CD1c-positive myeloid dendritic cell (primary cell): ENCODE data around the gene LANCL2.
"Not testable (repeated sequence)": the region's sequence is repeated elsewhere in the genome, so short reads cannot be mapped to it uniquely, and the experiment has no call there.

Source experiments
- DNase-seq: peaks from one replicate; pipeline ENCODE4 v3.0.0-alpha.2; 2016; ENCODE audit errors: extremely low spot score

Gene LANCL2

DNA sequence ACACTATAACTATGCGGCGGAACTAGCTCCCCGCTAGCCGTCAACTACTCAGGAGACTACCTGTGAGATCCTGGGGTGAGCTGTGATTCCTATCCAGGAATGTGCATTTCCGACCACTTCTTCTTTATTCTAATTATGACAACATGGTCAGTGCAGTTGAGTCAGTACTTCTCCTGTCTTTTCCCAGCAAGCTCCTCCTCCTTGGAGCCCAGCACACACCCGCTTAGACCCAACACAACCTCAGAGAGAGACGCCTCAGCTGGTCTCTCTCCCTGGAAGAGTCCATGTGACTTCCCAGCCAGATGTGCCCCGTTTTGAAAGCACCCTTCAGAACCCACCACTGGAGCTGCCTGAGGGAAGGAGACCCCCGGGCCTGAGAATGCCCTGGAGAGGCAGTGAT, 106.5 kb downstream of the LANCL2 start:
- not testable (repeated sequence) for DNase-seq

DNA sequence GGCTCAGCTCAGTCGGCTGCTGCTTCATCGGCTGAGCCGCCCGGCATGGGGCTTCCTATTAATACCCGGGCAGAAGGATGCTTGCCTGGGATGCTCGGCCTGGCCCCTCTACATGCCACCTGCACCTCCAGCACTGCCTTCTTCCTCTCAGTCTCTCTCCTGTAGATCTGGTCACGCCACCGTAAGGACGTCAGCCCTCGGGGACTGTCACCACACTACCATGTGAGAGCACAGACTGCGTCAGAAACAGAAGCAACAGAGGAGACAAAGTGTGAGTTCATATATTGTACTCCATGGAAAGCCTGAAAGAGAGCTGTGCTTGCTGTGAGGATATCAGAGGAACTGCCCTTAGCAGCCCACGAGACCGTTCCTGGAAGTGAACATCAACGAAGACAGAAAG, 107.3 kb downstream of the LANCL2 start:
- not testable (repeated sequence) for DNase-seq

DNA sequence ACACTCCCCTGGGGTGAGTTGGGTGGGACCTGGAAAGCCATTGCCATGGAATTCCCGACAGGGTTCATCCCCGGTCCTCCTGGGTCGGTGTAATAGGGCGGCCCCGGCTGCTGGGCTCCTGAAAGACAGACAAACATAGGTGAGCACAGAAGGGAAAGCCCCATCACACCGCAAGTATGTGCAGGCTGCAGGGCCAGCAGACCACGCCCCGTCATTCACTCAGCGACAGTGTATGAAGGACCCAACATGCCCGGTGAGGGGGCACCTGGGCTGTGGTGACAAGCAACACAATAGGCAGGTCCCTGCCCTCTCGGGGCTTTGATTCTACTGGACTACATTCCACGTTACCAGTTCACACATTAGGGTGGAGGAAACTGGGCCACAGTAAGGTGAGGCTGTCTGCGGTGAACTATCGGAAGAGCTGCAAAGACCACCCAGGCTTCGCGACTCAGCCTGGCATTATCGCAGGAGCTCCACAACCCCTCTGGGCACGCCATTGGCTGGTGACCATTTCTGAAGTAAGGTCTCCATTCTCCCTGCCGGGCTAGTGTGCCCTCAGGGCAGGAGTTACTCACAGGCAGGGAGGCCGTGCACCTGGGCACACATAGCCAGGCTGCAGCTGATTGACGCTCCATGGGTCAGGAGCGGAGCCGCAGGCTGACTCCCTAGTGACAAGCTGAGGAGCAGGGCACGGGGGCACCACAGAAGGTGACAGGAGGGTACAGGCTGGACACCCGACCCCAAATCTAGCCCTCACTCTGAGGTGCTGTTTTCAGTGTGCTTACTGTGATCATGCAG, 108.0 kb downstream of the LANCL2 start:
- DNase-seq = no peak

DNA sequence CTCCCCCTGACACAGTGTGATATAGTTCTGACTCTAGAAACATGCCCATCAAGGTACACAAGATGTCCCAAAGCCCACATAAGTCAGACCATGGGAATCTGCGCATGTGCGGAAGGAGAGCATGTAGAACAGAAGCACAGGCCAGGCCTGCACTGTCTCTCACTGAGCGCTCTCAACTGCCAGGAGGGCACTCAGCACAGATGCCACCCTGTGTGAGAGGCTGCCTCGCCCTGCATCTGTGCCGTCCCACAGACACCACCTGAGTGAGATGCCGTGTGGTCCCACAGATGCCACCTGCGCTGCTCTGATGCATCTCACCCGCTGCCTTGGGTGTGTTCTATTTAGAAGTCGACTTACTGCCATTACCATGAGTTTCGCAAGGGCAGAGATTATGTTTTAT, 108.8 kb downstream of the LANCL2 start:
- no peak for DNase-seq

DNA sequence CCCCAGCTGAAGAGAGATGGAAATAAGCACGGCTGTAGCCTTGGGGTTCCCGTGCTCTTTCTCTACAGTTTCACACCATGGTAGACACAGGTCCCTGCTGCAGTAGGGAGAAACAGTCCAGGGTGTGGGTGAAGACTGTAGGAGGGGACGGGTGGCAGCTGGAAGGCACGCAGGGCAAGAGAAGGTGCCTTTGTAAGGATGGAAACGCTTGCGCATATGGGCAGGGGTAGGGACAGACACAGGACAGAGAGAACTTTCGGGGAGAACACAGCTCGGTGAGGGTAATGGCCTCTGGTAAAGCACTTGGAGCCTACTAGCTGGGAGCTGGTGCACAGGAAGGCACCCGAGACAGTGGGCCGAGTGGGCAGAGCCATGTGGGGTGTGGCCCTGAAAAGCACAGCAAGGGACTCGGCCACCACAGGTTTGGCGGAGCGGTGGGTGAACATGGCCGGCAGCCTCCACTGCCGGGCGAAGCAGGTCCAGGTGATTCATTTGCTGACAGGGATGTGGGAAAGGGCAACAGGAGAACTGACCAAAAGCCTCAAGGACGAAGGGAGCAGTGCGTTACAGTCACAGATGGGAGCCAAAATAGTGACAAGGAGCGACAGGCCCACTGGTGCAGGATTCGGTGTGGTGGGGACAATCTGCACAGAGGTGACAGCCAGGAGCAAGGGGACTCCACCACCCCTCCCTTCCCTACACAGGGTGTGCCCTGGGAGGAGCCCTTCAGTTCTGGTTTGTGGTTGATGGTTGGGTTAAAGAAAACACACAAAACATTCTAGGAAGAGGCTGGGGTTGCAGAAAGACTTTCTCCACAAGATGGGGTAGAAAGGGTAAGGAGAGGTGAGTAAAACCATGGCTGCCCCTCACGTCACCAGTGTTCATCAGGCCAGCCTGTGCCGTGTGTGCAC, 110.1 kb downstream of the LANCL2 start:
- DNase-seq = no peak

DNA sequence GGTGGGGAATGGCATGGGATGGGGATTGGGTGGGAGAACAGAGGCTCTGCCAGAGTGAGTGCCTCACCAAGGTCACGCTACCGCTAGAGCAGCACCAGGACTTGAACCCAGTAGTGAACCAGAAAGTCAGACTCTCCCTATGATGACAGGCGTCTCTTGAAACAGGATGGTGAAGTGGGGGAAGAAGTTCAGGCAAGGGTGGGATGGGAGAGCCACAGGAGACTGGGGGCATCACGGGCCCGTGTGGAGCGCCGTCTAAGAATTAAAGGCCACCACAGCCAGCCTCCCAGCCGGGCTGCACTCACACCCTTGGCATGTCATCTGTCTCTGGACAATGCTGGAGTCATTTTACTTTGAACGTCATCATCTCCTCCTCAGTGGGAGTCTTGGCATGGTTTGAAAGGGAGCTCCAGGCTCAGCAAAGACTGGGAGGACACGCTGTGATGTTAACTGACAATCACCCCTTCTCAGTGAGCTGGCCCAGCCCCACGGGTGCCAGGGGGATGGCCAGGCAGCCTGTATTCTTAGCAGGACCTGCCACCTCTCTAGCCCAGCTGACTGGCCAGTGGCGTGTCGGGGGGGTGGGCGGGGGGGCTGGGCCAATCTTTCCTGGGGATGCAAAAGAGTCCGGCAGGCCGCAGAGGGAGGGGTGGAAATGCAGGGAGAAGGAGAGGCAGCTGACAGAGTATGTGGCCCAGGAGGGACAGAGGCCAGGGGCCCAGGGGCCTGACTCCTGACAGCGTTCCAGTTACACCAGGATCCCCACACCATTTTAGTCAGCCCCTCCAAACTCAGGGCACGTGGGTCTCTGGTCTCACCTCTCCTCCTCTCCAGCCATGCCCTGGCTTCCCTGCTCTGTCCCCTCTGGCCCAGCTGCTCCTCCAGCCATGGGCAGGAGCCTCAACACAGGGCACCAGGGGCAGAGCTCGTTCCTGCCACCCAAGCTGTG, 111.0 kb downstream of the LANCL2 start:
- DNase-seq = no peak

DNA sequence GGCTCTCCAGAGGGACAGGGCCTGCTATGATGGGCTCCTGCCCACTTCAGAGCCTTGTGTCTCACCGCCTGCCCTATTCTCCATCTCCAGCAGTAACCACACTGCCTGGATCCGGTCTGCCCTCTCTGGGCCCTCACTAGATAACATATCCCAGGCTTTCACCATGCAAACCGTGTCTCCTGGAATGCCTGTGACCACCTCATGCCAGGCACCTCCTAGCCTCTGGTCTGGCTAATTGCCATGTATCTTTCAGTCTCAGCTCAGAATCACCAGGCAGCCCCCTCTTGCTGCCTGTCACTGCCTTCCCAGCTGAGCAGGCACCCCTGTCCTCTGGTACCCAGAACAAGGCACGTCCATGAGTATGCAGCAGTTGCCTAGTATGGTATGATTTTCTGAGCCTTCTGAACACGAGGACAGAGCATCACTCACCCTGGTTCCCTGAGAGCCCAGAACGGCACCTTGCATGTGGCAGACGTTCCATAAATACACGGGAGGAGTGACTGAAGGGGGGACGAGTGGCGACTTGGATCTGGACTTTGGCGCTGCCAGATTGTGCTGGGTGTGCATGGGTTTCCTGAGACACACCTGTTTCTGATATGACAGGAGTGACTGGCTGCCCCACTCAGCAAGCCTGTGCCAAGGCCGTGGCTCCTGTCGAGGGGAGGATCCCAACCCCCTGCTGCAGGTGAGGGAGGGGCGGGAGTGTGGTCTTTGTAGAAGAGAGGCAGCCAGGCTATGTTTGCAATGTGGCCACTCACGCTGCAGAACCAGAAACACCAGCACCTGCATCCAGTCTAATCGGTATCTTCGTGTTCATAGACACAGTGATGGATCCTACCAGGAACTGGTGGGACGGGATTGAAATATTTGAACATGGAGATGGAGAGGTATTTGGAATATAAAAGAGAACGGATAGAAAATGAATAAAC, 112.0 kb downstream of the LANCL2 start:
- no peak for DNase-seq

DNA sequence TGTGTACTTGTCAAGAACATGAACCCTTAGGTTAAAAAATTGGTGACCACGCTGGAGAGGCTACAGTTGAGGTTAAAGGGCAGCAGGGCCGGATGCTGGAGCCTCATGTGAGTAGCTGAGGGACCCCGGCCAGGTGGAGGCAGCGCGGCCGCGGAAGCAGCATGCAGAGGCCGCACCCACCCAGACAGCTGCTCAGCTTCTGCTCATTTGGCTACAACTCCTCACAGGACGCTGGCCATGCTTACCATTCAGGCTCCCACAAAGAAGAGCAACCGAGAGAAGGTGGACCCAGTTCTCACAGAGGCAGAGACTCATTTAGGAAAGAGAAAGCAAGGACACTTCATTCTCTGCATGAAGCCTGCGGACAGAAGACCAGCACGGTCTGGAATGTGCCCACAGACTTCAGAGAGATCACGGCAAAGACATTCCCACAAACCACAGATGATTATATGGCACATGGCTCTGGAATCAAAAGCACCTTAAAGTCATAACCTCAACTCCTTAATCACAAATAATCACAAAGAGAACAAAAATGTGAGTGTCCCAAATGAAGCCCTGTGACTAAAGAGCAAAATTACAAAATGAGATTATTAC, 112.7 kb downstream of the LANCL2 start:
- DNase-seq = no peak

DNA sequence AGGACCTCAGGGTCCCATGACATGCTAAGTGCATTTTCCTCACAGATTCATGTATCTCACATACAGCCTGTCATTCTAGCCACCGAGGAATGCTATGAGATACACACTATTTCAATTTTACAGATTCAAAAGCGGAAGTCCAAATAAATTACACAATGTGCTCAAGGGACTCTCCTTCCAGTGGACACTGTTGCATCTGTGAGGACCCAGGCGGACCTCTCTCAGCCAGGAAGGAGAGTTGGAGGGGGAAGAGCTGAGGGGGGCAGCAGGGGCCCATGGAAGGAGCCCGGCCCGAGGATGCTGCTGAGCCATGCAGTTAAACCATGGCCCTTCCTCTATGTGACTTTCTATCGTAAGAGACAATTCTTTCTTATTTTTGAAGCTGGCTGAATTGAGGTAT, 113.6 kb downstream of the LANCL2 start:
- DNase-seq = no peak

DNA sequence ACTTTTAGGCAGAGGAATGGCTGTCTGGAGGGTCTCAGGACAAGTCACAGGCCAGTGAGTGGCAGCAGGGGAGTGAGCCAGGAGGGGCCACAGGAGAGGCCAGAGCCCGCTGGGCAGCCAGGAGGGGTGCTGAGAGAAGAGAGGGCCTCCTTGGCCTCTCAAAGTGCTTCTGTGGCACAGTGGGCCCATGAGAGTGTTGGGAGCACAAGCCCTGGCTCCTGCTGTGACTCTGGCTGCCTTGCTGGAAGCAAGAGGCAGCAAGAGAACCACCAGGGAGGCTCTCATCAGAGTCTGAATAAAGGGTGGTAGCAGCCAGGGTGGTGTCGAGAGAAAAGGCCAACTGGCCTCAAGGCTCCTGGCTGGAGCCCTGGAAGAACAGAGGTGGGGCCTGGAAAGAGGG, 116.0 kb downstream of the LANCL2 start:
- no peak for DNase-seq

DNA sequence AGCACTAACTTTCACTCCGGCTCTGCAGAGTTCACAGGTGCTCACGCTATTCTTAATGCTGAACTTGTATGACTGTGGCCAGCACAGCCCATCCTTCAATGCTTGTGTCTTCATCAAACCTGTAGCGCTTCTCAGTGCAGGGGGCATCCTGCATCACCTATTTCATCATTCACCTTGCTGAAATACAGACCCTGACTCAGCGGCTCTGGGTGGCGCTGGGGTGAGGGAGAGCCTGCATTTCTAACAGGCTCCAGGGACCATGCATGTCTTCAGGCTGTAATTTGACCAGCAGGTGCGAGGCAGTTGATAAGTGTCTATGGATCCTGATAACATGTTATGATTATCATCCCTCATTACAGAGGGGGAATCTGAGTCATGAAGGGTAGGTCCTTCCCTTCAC, 117.9 kb downstream of the LANCL2 start:
- DNase-seq = no peak
